GM19372 (cell line): ENCODE results near the gene KHDC4.
A peak's percentile ranks its signal among the peaks of the same experiment; 100 is the strongest.

ENCODE experiments used
- ATAC-seq: cut with Tn5 transposase; IDR thresholded peaks from one replicate; pipeline ENCODE4 v1.9.1; 2021; ENCODE audit warnings: mild to moderate bottlenecking, low read depth, moderate library complexity; ENCODE audit not compliant: unreplicated experiment

KHDC4 gene

GRCh38 chr1:155934097-155934935 lies at the start of gene KHDC4:
Gene KHDC4 (minus strand): TSS chr1:155934413. CDS start chr1:155934373, 40 bp downstream.
- ATAC-seq: peak; percentile 96

- ATAC-seq: no peak
These were observed 49.2 kb upstream of the KHDC4 start for GRCh38 chr1:155983191-155984024.

GRCh38 chr1:155982106-155982505 lies 47.9 kb upstream of the KHDC4 start:
- no peak for ATAC-seq

- no peak for ATAC-seq
These were observed 47.3 kb upstream of the KHDC4 start for GRCh38 chr1:155981266-155982088.

GRCh38 chr1:155979597-155980343 lies 45.6 kb upstream of the KHDC4 start:
- no peak for ATAC-seq

- ATAC-seq: no peak
These were observed 44.8 kb upstream of the KHDC4 start for GRCh38 chr1:155978973-155979429.

- peak; percentile 47 for ATAC-seq
These were observed 44.2 kb upstream of the KHDC4 start, which contains the start of gene ARHGEF2 for GRCh38 chr1:155978325-155978972. Gene ARHGEF2 (minus strand): TSS chr1:155978547. CDS start chr1:155978427, 120 bp downstream.

GRCh38 chr1:155977690-155978324 lies 43.6 kb upstream of the KHDC4 start:
- ATAC-seq: no peak

GRCh38 chr1:155976913-155977689 lies 42.9 kb upstream of the KHDC4 start:
- ATAC-seq: no peak

- ATAC-seq: no peak
These were observed 42.1 kb upstream of the KHDC4 start for GRCh38 chr1:155976062-155976912.

GRCh38 chr1:155975375-155976061 lies 41.3 kb upstream of the KHDC4 start:
- ATAC-seq: no peak

- ATAC-seq: no peak
These were observed 40.2 kb upstream of the KHDC4 start for GRCh38 chr1:155974208-155975115.

- ATAC-seq: no peak
These were observed 39.5 kb upstream of the KHDC4 start for GRCh38 chr1:155973723-155974122.

GRCh38 chr1:155971910-155972809 lies 37.9 kb upstream of the KHDC4 start:
- no peak for ATAC-seq
